ENCODE measurements around the gene MEI4. TPM values are rescaled to one million over a fixed set of nuclear protein-coding genes. Genes with fewer than 3 reads are reported as not detected.

The MEI4 gene
- total RNA-seq, 1 donor from 2014 or later, result not detected

DNA sequence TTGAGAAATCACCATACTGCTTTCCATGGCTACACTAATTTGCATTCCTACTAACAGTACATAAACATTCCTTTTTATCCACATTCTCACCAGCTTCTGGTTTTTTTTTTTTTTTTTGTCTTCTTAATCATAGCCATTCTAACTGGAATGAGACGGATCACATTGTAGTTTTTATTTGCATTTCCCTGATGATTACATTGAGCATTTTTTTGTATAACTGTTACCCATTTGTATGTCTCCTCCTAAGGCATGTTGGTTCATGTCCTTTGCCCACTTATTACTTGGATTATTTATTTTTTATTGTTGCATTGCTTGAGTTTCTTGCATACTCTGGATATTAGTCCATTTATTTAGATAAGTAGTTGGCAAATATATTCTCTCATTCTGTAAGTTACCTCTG is 258.0 kb downstream of the MEI4 start:
- H3K27ac Mint-ChIP-seq (ENCODE audit: unreplicated experiment), result no peak overlapping the region
- no peak overlapping the region for H3K4me3 Mint-ChIP-seq (ENCODE audit: unreplicated experiment)
- H3K27me3 Mint-ChIP-seq (ENCODE audit: unreplicated experiment), result no peaks in the 10 kb centered on the region
- no peak for DNase-seq (ENCODE audit: extremely low spot score, unreplicated experiment)
- H3K4me1 Mint-ChIP-seq (ENCODE audit: unreplicated experiment), result no peaks in the 10 kb centered on the region
- no peaks in the 10 kb centered on the region for H3K36me3 Mint-ChIP-seq (ENCODE audit: unreplicated experiment)
- peaks cover 53% of the 10 kb centered on the region for H3K9me3 Mint-ChIP-seq (ENCODE audit: unreplicated experiment)
- TF ChIP-seq, protein P1, sequence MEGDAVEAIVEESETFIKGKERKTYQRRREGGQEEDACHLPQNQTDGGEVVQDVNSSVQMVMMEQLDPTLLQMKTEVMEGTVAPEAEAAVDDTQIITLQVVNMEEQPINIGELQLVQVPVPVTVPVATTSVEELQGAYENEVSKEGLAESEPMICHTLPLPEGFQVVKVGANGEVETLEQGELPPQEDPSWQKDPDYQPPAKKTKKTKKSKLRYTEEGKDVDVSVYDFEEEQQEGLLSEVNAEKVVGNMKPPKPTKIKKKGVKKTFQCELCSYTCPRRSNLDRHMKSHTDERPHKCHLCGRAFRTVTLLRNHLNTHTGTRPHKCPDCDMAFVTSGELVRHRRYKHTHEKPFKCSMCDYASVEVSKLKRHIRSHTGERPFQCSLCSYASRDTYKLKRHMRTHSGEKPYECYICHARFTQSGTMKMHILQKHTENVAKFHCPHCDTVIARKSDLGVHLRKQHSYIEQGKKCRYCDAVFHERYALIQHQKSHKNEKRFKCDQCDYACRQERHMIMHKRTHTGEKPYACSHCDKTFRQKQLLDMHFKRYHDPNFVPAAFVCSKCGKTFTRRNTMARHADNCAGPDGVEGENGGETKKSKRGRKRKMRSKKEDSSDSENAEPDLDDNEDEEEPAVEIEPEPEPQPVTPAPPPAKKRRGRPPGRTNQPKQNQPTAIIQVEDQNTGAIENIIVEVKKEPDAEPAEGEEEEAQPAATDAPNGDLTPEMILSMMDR (IDR thresholded peaks at IDR 0.05), result no peak

DNA sequence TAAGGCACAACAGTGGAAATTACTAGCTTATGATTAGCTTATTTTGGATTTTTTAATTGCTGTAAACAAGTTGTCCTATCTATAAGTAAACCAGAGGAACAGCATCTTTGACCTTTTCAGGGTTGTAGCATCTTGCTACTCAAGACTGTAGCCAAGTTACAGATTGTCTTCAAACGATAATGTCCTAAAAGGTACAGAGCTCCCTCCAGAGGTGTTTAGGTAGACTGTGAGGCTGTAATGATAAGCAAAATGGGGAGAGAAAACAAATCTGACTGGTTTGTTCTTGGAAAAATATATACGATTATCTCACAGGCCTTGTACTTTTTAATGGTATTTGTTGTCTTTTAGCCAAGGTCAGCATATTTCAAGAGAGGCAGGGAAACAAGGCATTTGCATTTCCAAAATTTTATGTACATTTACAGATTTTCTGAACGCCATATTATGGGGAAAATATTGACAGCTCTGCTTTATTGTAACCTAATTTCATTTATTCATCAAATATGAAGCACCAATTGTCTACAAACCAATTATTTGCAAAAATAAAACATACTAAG is 273.4 kb downstream of the MEI4 start:
- Mint-ChIP-seq H3K4me1 (ENCODE audit: unreplicated experiment) (no peaks in the 10 kb centered on the region), H3K27ac (ENCODE audit: unreplicated experiment) (no peak overlapping the region), H3K4me3 (ENCODE audit: unreplicated experiment) (no peak overlapping the region), H3K9me3 (ENCODE audit: unreplicated experiment) (peaks cover under 1% of the 10 kb centered on the region), H3K27me3 (ENCODE audit: unreplicated experiment) (no peaks in the 10 kb centered on the region), H3K36me3 (ENCODE audit: unreplicated experiment) (no peaks in the 10 kb centered on the region)
- TF ChIP-seq, protein P1 (IDR thresholded peaks at IDR 0.05), result no peak
- DNase-seq (ENCODE audit: extremely low spot score, unreplicated experiment), result no peak

GRCh38 chr6:77930382-77930781 is 277.5 kb downstream of the MEI4 start:
- Mint-ChIP-seq H3K4me1 (ENCODE audit: unreplicated experiment) (no peaks in the 10 kb centered on the region), H3K27me3 (ENCODE audit: unreplicated experiment) (no peaks in the 10 kb centered on the region), H3K27ac (ENCODE audit: unreplicated experiment) (no peak overlapping the region), H3K4me3 (ENCODE audit: unreplicated experiment) (no peak overlapping the region), H3K36me3 (ENCODE audit: unreplicated experiment) (no peaks in the 10 kb centered on the region), H3K9me3 (ENCODE audit: unreplicated experiment) (no peaks in the 10 kb centered on the region)
- TF ChIP-seq, protein P1 (IDR thresholded peaks at IDR 0.05), result no peak
- DNase-seq (ENCODE audit: extremely low spot score, unreplicated experiment), result no peak

GRCh38 chr6:77930952-77931351 is 278.1 kb downstream of the MEI4 start:
- H3K9me3 Mint-ChIP-seq (ENCODE audit: unreplicated experiment), result no peaks in the 10 kb centered on the region
- no peaks in the 10 kb centered on the region for H3K4me1 Mint-ChIP-seq (ENCODE audit: unreplicated experiment)
- DNase-seq (ENCODE audit: extremely low spot score, unreplicated experiment), result no peak
- H3K27me3 Mint-ChIP-seq (ENCODE audit: unreplicated experiment), result no peaks in the 10 kb centered on the region
- TF ChIP-seq, protein P1 (IDR thresholded peaks at IDR 0.05), result no peak
- H3K36me3 Mint-ChIP-seq (ENCODE audit: unreplicated experiment), result no peaks in the 10 kb centered on the region
- no peak overlapping the region for H3K4me3 Mint-ChIP-seq (ENCODE audit: unreplicated experiment)
- H3K27ac Mint-ChIP-seq (ENCODE audit: unreplicated experiment), result no peak overlapping the region

- no peak for DNase-seq (ENCODE audit: extremely low spot score, unreplicated experiment)
- TF ChIP-seq, protein P1 (IDR thresholded peaks at IDR 0.05), result no peak
- H3K27me3 Mint-ChIP-seq (ENCODE audit: unreplicated experiment), result no peaks in the 10 kb centered on the region
- H3K4me1 Mint-ChIP-seq (ENCODE audit: unreplicated experiment), result no peaks in the 10 kb centered on the region
- H3K36me3 Mint-ChIP-seq (ENCODE audit: unreplicated experiment), result no peaks in the 10 kb centered on the region
- H3K4me3 Mint-ChIP-seq (ENCODE audit: unreplicated experiment), result no peak overlapping the region
- H3K9me3 Mint-ChIP-seq (ENCODE audit: unreplicated experiment), result peaks cover 30% of the 10 kb centered on the region
- H3K27ac Mint-ChIP-seq (ENCODE audit: unreplicated experiment), result no peak overlapping the region
Measured at GRCh38 chr6:77962070-77962469, 309.2 kb downstream of the MEI4 start.

All from osteocyte (in vitro differentiated cells).